Gastroesophageal sphincter (tissue), 3 donors: Measurements from ENCODE around the gene CD48.

Experiments
- CTCF ChIP-seq, 4 experiments: fragments of 200-600 bp in 2 of 4; fragments of 450-650 bp in 2 of 4; sonication (generic) in 1 of 4; IDR thresholded peaks; one replicate each; pipeline ENCODE4 v1.5.1; 2017 to 2019; ENCODE audit warnings: antibody characterized with exemption in 4 of 4, mild to moderate bottlenecking in 2 of 4, moderate library complexity in 2 of 4
- POLR2A ChIP-seq, 2 donors: fragments of 450-650 bp; IDR thresholded peaks; one replicate each; pipeline ENCODE4 v1.6.1; 2017; ENCODE audit warnings: antibody characterized with exemption in 2 of 2, mild to moderate bottlenecking in 2 of 2, moderate library complexity in 1 of 2

DNA sequence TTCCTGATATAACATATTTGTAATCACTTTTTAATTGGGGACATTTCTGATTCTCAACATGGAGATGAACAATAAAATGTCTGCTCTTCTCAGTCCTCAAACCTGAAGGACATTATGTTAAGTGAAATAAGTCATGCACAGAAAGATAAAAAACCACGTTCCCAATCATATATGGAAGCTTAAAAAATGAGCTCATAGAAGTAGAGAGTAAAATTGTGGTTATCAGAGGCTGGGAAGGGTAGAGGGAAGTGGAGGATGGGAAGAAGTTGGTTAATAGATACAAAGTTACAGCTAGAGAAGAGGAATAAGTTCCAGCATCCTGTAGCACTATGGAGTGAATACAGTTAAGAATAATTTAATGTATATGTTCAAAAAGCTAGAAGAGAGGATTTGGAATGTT is 1.5 kb upstream of the CD48 start:
- TF ChIP-seq POLR2A (IDR thresholded peaks at IDR 0.05) (no peak), CTCF (IDR thresholded peaks at IDR 0.05) (no peak)
